ENCODE data around the gene BRD3. TPM values are rescaled to one million over a fixed set of nuclear protein-coding genes. Genes with fewer than 3 reads are reported as not detected.

Gene BRD3
- total RNA-seq, 1 experiment from 2014 or later, result 63.1 TPM

GRCh38 chr9:133981958-133982681 is 85.7 kb downstream of the BRD3 start:
- Histone ChIP-seq H2BK12ac (ENCODE audit: insufficient read length, low read depth, low read length) (no peak overlapping the region), H3K23me2 (ENCODE audit: insufficient read length, low read depth, low read length, poor library complexity, severe bottlenecking) (no peaks in the 10 kb centered on the region), H3K18ac (ENCODE audit: insufficient read length, low read depth, low read length) (no peak overlapping the region), H3K56ac (ENCODE audit: insufficient read length, low read depth, low read length) (no peak overlapping the region), H3K4me2 (ENCODE audit: insufficient read depth, insufficient read length, low read length) (no peak overlapping the region), H4K5ac (ENCODE audit: insufficient read length, low read depth, low read length) (no peak overlapping the region), H3K14ac (ENCODE audit: insufficient read depth, low read length) (no peak overlapping the region; the same call in 1 of the 2 replicates), H2BK15ac (ENCODE audit: low read depth, low read length) (no peak overlapping the region), H3K23ac (ENCODE audit: insufficient read length, low read depth, low read length) (no peak overlapping the region), H3K27me3 (ENCODE audit: insufficient read depth, low read length) (no peaks in the 10 kb centered on the region), H3K9ac (ENCODE audit: extremely low read depth, insufficient read length, low read length) (no peak overlapping the region), H3K4ac (ENCODE audit: low read depth, low read length) (no peak overlapping the region), H3K4me1 (ENCODE audit: insufficient read depth, low read length) (no peaks in the 10 kb centered on the region; the same call in 1 of the 2 replicates), H3K79me2 (ENCODE audit: insufficient read depth, low read length) (peaks cover 41% of the 10 kb centered on the region; the same call in 1 of the 2 replicates), H2AFZ (ENCODE audit: low read length) (no peak overlapping the region), H2BK5ac (ENCODE audit: insufficient read length, low read length) (no peak overlapping the region), H3K9me3 (ENCODE audit: control insufficient read depth, low read depth, low read length) (no peaks in the 10 kb centered on the region), H2AK5ac (ENCODE audit: insufficient read length, low read length) (no peak overlapping the region), H3K27ac (ENCODE audit: insufficient read length, low read depth, low read length) (no peak overlapping the region), H3K79me1 (ENCODE audit: insufficient read depth, low read depth, low read length, poor library complexity, severe bottlenecking) (peaks cover 4% of the 10 kb centered on the region), H4K91ac (ENCODE audit: insufficient read length, low read depth, low read length) (no peak overlapping the region), H4K20me1 (ENCODE audit: control insufficient read depth, insufficient read depth, insufficient read length) (no peaks in the 10 kb centered on the region), H4K8ac (replicated peaks; ENCODE audit: insufficient read length, low read depth, low read length) (no peak overlapping the region), H2BK120ac (ENCODE audit: low read depth, low read length, poor library complexity, severe bottlenecking) (no peak overlapping the region), H2BK20ac (ENCODE audit: low read depth, low read length, poor library complexity, severe bottlenecking) (no peak overlapping the region), H3T11ph (ENCODE audit: low read length) (no peak overlapping the region)
- Mint-ChIP-seq H3K27ac (peak overlapping the region in 1 of 3 experiments; percentile 85; a peak in 1 of 7 replicates), H3K27me3 (ENCODE audit: low read depth) (no peaks in the 10 kb centered on the region), H3K4me1 (peaks cover 46 to 53% of the 10 kb centered on the region in 2 experiments), H3K4me3 (no peak overlapping the region), H3K9me3 (no peaks in the 10 kb centered on the region; a peak in 2 of 5 replicates), H3K36me3 (ENCODE audit: insufficient read depth in 1 of 3, low read depth in 3 of 3) (peaks cover 0 to 5% (median 5%) of the 10 kb centered on the region in 3 experiments; a peak in 4 of 7 replicates)
- DNase-seq, result no peak
- WGBS (ENCODE audit: extremely low coverage, insufficient read length, low lambda C conversion rate), result no CpG with 5 or more reads among the region's 28 CpGs
- TF ChIP-seq, protein P1, sequence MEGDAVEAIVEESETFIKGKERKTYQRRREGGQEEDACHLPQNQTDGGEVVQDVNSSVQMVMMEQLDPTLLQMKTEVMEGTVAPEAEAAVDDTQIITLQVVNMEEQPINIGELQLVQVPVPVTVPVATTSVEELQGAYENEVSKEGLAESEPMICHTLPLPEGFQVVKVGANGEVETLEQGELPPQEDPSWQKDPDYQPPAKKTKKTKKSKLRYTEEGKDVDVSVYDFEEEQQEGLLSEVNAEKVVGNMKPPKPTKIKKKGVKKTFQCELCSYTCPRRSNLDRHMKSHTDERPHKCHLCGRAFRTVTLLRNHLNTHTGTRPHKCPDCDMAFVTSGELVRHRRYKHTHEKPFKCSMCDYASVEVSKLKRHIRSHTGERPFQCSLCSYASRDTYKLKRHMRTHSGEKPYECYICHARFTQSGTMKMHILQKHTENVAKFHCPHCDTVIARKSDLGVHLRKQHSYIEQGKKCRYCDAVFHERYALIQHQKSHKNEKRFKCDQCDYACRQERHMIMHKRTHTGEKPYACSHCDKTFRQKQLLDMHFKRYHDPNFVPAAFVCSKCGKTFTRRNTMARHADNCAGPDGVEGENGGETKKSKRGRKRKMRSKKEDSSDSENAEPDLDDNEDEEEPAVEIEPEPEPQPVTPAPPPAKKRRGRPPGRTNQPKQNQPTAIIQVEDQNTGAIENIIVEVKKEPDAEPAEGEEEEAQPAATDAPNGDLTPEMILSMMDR (conservative IDR thresholded peaks at IDR 0.05), result no peak

All from H9 (cell line).